PC-9 (cell line): ENCODE results near the gene UNC13C.

Source experiments
- EZH2 ChIP-seq: fragments of 200-600 bp; sonication (generic); IDR thresholded peaks from 2 replicates; pipeline ENCODE4 v1.8.0; 2017; ENCODE audit warnings: antibody characterized with exemption, low read depth
- TF ChIP-seq, protein P1 (sequence below): fragments of 200-600 bp; sonication (generic); conservative IDR thresholded peaks from 2 replicates; pipeline ENCODE4 v1.6.1; 2017; ENCODE audit warnings: mixed run types, antibody characterized with exemption, mild to moderate bottlenecking, moderate library complexity

DNA sequence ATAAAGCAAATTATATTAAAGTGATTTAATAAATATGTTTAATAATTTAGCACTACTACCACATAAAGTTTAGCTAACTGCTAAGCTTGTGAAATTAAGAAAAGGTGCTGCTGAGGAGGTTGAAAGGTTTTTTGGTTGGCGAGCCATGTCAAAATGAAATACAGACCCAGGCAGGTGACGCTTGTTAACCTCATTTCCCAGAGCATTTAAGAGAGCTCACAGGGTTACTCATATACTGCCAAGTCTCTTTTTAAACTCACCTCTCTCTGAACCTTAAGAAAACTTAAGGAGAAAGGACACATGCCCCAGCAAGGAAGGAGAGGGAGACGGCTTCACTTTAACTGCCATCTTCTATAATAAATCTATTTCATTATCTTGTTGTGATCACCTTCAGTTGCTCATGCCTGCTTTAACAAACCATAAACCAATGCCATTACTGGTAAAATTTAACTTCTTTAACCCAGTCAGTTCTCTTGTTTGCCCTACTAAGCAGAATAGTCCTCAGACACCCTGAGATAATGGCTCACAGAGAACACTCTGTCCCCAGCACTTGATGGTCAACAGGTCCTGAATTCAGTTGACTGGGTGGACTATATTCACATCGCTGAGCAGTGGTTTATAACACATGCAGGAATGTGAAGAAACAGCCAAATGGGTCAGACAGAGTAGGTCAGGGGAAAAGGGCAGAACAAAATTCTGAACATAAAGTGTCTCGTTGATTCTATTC is 540.1 kb downstream of the UNC13C start:
- TF ChIP-seq, protein P1, sequence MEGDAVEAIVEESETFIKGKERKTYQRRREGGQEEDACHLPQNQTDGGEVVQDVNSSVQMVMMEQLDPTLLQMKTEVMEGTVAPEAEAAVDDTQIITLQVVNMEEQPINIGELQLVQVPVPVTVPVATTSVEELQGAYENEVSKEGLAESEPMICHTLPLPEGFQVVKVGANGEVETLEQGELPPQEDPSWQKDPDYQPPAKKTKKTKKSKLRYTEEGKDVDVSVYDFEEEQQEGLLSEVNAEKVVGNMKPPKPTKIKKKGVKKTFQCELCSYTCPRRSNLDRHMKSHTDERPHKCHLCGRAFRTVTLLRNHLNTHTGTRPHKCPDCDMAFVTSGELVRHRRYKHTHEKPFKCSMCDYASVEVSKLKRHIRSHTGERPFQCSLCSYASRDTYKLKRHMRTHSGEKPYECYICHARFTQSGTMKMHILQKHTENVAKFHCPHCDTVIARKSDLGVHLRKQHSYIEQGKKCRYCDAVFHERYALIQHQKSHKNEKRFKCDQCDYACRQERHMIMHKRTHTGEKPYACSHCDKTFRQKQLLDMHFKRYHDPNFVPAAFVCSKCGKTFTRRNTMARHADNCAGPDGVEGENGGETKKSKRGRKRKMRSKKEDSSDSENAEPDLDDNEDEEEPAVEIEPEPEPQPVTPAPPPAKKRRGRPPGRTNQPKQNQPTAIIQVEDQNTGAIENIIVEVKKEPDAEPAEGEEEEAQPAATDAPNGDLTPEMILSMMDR, result no peak
- TF ChIP-seq EZH2, result no peak
